Mucosa of gallbladder (tissue), 1 donor: Measurements from ENCODE around the gene VSIG1. TPM values are rescaled to one million over a fixed set of nuclear protein-coding genes. Genes with fewer than 3 reads are reported as not detected.

Experiments
- total RNA-seq: library from RNA; stranded (reverse); gene quantifications from one replicate; pipeline ENCODE4 v1.2.1, GENCODE V29; 2021
- donor health status: DM: no; HTN: no; CAD: no.

Gene VSIG1
- total RNA-seq, 1 donor from 2014 or later: 56.9 TPM

Other genes starting within 250 kb of the VSIG1 start
- 20.9 TPM for gene MID2, start 219.2 kb upstream of the VSIG1 start, total RNA-seq
- gene TEX13B, start 62.7 kb upstream of the VSIG1 start, total RNA-seq: not detected
- gene PSMD10, start 46.5 kb downstream of the VSIG1 start, total RNA-seq: 41.2 TPM
- gene ATG4A, start 46.7 kb downstream of the VSIG1 start, total RNA-seq: 11.2 TPM